Right atrium auricular region (tissue), 2 donors: ENCODE data around the gene ASPRV1. TPM values are rescaled to one million over a fixed set of nuclear protein-coding genes. Genes with fewer than 3 reads are reported as not detected.

Source experiments
- DNase-seq: peaks from one replicate; pipeline ENCODE4 v3.0.0-alpha.2; 2019; ENCODE audit warnings: low spot score
- H3K27ac ChIP-seq, 2 donors: fragments of 200-600 bp; sonication (generic); 1 replicate in 1 of 2; 2 replicates in 1 of 2; pipeline ENCODE4 v1.5.1; 2016 to 2019
- H3K27me3 ChIP-seq, 2 donors: fragments of 200-600 bp; sonication (generic); one replicate each; pipeline versions ENCODE4 v1.5.1 to v1.6.0; 2017 to 2019
- H3K36me3 ChIP-seq: fragments of 200-600 bp; sonication (generic); one replicate; pipeline ENCODE4 v1.5.1; 2016
- H3K4me1 ChIP-seq, 2 donors: fragments of 200-600 bp; sonication (generic); one replicate each; pipeline versions ENCODE4 v1.5.1 to v1.6.0; 2017 to 2019
- H3K4me3 ChIP-seq, 2 donors: fragments of 200-600 bp; sonication (generic); 1 replicate in 1 of 2; 2 replicates in 1 of 2; pipeline ENCODE4 v1.5.1; 2017 to 2019; ENCODE audit warnings: mild to moderate bottlenecking in 1 of 2, moderate library complexity in 1 of 2
- H3K9me3 ChIP-seq, 2 donors: fragments of 200-600 bp; sonication (generic); one replicate each; pipeline ENCODE4 v1.5.1; 2019
- total RNA-seq, 2 donors: library from RNA; depleted of rRNA; stranded (reverse); fragments of >200 nt; gene quantifications; one replicate each; pipeline ENCODE4 v1.1.0, GENCODE V29; 2016
- TF ChIP-seq, protein P1 (sequence below), 2 donors: fragments of 200-600 bp; sonication (generic); IDR thresholded peaks; one replicate each; pipeline ENCODE4 v1.5.1; 2019; ENCODE audit warnings: antibody characterized with exemption in 2 of 2

Gene ASPRV1
- total RNA-seq, 2 donors from 2014 or later = 0.33 to 0.83 TPM

DNA sequence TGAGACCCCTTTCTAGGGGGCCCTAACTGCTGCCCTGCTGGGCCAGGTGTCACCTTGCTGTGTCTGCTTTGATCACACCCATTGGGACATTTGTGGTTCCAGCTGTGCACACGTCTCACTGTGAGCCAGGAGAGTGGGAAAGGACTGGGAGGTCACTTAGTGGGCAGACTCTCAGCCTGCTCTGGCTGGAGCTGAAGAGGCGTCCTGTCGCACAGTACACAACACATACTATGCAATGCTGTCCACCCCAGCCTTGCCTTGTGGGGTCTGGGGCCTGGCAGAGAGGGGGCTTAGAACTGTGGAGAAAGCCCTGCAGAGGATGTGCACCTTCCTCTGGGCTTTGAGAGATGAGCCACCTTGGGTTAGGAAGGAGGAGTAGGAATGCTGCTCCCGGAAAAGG is 25.3 kb upstream of the ASPRV1 start:
- no peak for DNase-seq
- Histone ChIP-seq H3K27me3 (no peaks in the 10 kb centered on the region), H3K4me1 (no peaks in the 10 kb centered on the region), H3K4me3 (no peak overlapping the region), H3K36me3 (no peaks in the 10 kb centered on the region), H3K9me3 (no peaks in the 10 kb centered on the region), H3K27ac (no peak overlapping the region)
- TF ChIP-seq, protein P1, sequence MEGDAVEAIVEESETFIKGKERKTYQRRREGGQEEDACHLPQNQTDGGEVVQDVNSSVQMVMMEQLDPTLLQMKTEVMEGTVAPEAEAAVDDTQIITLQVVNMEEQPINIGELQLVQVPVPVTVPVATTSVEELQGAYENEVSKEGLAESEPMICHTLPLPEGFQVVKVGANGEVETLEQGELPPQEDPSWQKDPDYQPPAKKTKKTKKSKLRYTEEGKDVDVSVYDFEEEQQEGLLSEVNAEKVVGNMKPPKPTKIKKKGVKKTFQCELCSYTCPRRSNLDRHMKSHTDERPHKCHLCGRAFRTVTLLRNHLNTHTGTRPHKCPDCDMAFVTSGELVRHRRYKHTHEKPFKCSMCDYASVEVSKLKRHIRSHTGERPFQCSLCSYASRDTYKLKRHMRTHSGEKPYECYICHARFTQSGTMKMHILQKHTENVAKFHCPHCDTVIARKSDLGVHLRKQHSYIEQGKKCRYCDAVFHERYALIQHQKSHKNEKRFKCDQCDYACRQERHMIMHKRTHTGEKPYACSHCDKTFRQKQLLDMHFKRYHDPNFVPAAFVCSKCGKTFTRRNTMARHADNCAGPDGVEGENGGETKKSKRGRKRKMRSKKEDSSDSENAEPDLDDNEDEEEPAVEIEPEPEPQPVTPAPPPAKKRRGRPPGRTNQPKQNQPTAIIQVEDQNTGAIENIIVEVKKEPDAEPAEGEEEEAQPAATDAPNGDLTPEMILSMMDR (IDR thresholded peaks at IDR 0.05) = no peak

DNA sequence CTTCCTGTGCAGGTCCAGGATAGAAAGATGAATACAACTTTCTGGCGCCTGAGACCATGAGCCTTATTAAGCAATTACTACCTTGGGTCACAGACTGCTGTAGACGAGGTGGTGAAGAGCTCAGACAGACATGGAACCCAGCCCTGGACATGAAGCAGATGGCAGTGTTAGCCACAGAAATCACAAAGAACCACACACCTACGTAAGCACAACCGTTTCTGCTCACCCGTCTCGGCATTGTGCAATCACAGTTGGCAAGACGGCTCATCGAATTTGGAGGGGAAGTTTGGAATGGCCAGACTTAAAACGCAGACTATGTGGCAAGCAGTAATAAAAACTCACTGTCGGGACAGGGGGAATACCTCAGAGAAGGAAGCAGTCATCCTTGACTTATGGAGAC is 24.3 kb upstream of the ASPRV1 start:
- Histone ChIP-seq H3K9me3 (no peaks in the 10 kb centered on the region), H3K27me3 (no peaks in the 10 kb centered on the region), H3K4me1 (no peaks in the 10 kb centered on the region), H3K27ac (no peak overlapping the region), H3K36me3 (no peaks in the 10 kb centered on the region), H3K4me3 (no peak overlapping the region)
- TF ChIP-seq, protein P1 (IDR thresholded peaks at IDR 0.05) = no peak
- DNase-seq = peak; percentile 73

DNA sequence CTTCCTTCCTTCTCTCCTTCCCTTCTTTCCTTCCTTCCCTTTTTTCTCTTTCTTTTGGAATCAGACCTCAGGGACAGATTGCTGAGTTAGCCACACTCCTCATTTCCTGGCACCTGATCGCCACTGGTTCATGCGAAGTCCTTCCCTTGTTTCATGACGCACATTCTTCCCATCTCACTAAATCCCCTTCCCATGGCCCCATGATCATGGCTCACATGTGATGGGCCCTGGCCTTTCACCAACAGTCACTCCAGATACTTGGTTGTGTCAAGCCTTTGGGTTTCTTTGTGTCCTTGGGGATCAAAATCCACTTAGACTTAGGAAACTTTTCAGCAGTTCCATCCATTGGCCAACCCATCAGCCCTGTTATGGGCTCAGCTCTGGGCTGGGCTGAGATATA is 23.8 kb upstream of the ASPRV1 start:
- TF ChIP-seq, protein P1 (IDR thresholded peaks at IDR 0.05) = no peak
- Histone ChIP-seq H3K27me3 (no peaks in the 10 kb centered on the region), H3K4me3 (no peak overlapping the region), H3K27ac (no peak overlapping the region), H3K4me1 (no peaks in the 10 kb centered on the region), H3K36me3 (no peaks in the 10 kb centered on the region), H3K9me3 (no peaks in the 10 kb centered on the region)
- no peak for DNase-seq

DNA sequence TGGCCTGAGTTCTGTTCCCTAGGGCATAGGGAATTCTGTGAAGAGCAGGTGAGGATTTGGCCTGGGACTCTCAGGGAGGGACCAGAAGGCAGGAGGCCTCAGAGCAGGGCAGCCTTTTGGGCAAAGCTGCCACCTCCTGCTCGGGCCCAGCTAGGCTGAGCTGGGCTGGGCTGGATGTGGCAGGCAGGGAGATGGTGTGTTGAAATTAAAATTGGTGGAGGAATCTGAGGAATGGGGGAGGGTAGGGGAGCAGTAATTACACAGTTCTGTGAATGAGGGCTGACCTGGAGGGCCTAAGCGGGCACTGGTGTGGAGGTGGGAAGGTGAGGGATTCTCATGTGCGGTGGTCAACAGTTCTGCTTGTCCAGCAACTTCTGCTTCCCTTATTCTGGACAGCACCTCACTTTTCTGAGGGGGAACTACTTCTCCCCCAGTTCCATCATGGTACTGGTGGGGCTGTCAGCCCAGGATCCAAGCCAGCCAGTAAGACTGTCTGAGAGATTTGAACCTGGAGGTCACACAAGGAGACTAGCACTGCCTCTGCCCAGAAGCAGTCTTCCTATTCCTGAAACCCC is 22.0 kb upstream of the ASPRV1 start:
- TF ChIP-seq, protein P1 (IDR thresholded peaks at IDR 0.05) = no peak
- H3K4me1 ChIP-seq = no peaks in the 10 kb centered on the region
- DNase-seq = no peak
- H3K27ac ChIP-seq = no peak overlapping the region
- H3K27me3 ChIP-seq = no peaks in the 10 kb centered on the region
- no peak overlapping the region for H3K4me3 ChIP-seq
- no peaks in the 10 kb centered on the region for H3K36me3 ChIP-seq
- H3K9me3 ChIP-seq = no peaks in the 10 kb centered on the region

DNA sequence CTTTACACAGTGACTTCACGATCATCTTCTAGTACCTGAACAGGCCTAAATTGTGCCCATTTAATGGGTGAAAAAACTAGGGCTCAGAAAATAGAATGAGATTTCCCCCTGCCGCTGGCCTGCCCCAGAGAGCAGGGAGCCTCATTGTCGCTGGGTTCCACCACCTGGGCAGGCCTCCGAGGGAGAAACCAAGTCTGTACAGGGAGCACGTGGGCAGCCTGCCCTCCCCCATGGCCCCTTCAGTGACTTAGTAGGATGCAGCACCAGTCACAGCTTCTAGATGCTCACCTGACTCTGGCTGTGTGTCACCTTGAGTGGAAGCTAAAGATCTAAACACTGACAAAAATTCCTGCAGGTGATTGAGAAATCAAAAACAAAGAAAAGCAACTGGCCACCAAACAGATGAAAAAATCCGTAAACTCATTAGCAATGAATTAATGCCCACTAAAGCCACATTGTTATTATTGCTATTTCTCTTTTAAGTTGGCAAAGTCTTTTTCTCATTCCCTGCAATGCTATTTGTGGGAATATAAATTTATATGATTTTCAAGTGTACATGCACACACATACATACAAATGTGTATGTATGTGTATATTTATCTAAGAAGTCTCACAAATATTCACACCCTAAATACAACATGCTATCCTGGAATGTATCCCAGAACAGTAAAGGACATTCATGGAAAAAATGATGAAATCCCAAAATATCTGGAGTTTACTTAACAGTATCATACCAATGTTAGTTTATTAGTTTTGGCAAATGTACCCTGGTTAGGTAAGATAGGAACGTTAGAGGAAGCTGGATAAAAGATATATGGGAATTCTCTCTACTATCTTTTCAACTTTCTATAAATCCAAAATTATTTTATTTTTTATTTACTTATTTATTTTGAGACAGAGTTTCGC is 18.7 kb upstream of the ASPRV1 start:
- H3K27me3 ChIP-seq = no peaks in the 10 kb centered on the region

More for the DNA sequence above, 18.7 kb upstream of the ASPRV1 start:
- DNase-seq = no peak
- Histone ChIP-seq H3K4me3 (no peak overlapping the region), H3K4me1 (no peaks in the 10 kb centered on the region), H3K27ac (no peak overlapping the region), H3K9me3 (no peaks in the 10 kb centered on the region), H3K36me3 (no peaks in the 10 kb centered on the region)
- TF ChIP-seq, protein P1 (IDR thresholded peaks at IDR 0.05) = no peak
